DMS114 treated with DMSO at 0.1 percent for 48 hours (cell line): ENCODE results near the gene TAS2R42.

Experiments used
- DNase-seq: peaks from one replicate; lab custom pipeline; 2025; ENCODE audit not compliant: unreplicated experiment; lab: John Stamatoyannopoulos, UW

The TAS2R42 gene

DNA sequence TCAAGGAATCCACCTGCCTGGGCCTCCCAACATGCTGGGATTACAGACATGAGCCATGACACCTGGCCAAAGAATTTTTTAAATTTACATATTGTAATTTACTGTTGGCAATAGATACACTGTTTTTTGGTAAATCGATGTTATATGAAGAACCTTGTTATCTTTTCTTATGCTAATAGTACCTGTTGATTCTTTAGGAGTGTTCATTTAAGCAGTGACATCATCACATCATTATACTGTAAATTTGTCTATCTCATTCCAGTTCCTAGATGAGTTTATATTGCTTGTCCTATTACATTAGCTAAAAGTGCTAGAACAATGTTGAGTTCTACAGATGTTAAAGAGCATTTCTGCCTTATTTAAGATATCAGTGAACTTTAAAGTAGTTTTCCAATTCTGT is 39.3 kb downstream of the TAS2R42 start:
- no peak for DNase-seq

GRCh38 chr12:11144297-11144696 is 42.4 kb downstream of the TAS2R42 start:
- no peak for DNase-seq

DNA sequence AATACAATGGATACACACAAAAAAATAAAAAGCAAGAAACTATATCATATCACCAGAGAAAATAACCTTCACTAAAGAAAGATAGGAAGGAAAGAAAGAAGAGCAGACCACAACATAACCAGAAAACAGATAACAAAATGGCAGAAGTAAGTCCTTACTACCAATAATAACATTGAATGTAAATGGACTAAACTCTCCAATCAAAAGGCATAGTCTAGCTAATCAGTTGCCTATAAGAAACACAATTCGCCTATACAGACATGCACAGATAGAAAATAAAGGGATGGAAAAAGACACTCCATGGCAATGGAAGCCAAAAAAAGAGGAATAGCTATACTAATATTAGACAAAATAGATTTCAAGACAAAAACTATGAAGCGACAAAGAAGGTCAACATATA is 43.4 kb downstream of the TAS2R42 start:
- no peak for DNase-seq

- DNase-seq = no peak
Observed at GRCh38 chr12:11136075-11136474, 50.7 kb downstream of the TAS2R42 start.
